DOHH2 (cell line): ENCODE results near the gene NUMB.
"Not testable (repeated sequence)": the region's sequence is repeated elsewhere in the genome, so short reads cannot be mapped to it uniquely, and the experiment has no call there.

ENCODE experiments used
- EZH2phosphoT487 ChIP-seq: fragments of 200-600 bp; sonication (generic); IDR thresholded peaks from 2 replicates; pipeline ENCODE4 v1.6.1; 2017; ENCODE audit warnings: borderline replicate concordance, mild to moderate bottlenecking, antibody characterized with exemption, low read length, moderate library complexity, mixed read lengths
- TF ChIP-seq, protein P1 (sequence below): fragments of 200-600 bp; sonication (generic); IDR thresholded peaks from one replicate; pipeline ENCODE4 v1.5.1; 2014; ENCODE audit warnings: antibody characterized with exemption, mild to moderate bottlenecking, low read depth, low read length; ENCODE audit not compliant: poor library complexity, severe bottlenecking

DNA sequence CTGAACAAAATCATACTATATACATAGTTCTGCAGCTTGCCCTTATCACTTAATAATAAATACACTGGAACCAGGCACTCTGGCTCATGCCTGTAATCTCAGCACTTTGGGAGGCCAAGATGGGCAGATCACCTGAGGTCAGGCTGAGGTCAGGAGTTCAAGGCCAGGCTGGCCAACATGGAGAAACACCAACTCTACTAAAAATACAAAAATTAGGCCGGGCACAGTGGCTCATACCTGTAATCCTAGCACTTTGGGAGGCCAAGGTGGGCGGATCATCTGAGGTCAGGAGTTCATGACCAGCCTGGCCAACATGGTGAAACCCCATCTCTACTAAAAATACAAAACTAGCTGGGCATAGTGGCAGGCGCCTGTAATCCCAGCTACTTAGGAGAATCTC is 109.3 kb downstream of the NUMB start:
- TF ChIP-seq, protein P1, sequence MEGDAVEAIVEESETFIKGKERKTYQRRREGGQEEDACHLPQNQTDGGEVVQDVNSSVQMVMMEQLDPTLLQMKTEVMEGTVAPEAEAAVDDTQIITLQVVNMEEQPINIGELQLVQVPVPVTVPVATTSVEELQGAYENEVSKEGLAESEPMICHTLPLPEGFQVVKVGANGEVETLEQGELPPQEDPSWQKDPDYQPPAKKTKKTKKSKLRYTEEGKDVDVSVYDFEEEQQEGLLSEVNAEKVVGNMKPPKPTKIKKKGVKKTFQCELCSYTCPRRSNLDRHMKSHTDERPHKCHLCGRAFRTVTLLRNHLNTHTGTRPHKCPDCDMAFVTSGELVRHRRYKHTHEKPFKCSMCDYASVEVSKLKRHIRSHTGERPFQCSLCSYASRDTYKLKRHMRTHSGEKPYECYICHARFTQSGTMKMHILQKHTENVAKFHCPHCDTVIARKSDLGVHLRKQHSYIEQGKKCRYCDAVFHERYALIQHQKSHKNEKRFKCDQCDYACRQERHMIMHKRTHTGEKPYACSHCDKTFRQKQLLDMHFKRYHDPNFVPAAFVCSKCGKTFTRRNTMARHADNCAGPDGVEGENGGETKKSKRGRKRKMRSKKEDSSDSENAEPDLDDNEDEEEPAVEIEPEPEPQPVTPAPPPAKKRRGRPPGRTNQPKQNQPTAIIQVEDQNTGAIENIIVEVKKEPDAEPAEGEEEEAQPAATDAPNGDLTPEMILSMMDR: not testable (repeated sequence)
- TF ChIP-seq EZH2phosphoT487: not testable (repeated sequence)
